GM21786 (cell line): ENCODE results near the gene ANXA8.

ENCODE experiments used
- ATAC-seq: cut with Tn5 transposase; IDR thresholded peaks from one replicate; pipeline ENCODE4 v1.9.1; 2021; ENCODE audit not compliant: unreplicated experiment

ANXA8 gene

DNA sequence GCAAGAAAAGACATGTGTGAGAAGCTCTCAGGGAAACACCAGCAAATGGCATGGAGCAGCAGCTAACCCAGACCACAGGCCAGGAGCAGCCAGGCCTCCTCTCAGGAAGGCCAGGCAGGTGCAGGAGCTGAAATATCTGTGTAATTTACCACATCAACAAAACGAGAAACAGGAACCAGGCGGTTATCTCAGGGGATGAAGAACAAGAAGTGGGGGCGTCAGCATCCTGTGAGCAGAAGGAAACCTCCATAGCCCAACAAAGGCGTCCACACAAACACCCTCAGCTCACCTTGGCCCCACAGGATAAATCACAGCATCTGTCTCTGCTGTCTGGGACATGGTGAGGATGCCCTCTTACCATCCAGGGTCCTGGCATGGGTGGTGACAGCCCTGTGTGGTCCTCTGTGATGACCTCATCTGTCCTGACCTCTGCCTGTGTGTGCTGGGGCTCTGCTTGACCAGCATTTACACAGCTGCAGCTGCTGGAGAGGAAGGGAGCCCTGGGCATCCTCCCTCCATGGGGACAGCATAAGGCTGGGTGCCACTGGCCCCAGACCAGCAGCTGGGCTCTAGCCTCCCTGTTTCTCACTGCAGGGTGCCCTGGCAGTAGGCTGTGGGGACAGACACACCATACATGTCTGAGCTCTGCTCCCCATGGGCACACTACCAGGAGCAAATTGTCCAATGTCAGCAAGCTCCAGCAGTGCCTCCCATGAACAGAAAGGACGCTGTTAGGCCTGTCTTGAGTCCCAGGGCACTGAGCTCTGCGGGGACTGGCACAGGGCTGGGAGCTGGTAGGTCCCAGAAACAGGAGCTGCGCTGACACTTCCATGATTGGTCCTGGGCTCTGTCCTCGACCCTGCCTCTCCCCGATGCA, 34.6 kb downstream of the ANXA8 start:
- ATAC-seq = no peak

DNA sequence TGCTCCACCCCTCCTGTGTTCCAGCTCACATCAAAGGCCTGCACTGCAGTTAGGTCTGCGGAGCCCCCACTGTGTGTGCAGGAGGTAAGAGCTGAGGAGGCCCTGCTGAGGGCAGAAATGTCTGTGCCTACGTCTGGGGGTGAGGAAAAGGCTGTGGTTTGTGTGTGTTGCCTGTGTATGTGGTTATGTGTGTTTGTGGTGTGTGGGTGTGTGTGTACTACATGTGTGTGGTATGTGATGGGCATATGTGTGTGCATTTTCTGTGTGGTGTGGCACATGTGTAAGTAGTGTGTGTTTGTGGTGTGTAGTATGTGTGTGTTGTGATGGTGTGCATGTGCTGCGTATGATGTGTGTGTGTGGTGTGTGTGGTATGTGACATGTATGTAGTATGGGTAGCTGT, 36.2 kb downstream of the ANXA8 start:
- no peak for ATAC-seq

DNA sequence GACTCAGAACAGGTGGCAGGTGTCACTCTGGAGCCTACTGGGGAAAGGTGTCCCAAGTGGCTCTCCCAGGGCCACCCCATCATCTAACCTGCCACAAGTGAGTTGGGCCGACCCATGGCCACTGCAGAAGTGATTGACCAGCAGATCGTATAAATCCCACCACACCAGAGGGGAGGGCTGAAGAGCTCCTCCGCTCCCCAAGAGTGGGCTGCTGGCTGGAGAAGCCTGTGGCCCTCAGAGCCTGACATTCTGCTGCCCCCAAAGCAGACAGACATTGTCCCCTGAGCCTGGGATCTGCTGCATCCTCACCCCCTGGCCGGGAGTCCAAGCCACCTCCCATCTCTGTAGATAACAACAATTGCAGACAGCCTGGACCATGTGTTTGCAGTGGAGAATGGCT, 36.7 kb downstream of the ANXA8 start:
- no peak for ATAC-seq

DNA sequence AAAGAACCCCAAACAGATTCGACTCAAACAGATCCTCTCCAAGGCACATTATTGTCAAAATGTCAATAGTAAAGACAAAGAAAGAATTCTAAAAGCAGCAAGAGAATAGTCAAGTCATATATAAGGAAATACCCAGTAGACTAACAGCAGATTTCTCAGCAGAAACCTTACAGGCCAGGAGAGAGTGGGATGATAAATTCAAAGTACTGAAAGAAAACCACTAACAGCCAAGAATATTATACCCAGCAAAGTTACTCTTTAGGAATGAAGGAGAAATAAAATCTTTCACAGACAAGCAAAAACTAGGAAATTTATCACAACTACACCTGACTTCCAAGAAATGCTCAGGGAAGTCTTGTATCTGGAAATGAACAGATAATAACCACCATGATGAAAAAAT, 38.2 kb downstream of the ANXA8 start:
- no peak for ATAC-seq

GRCh38 chr10:47444047-47444446, 39.9 kb downstream of the ANXA8 start:
- no peak for ATAC-seq

- no peak for ATAC-seq
These were observed 40.8 kb downstream of the ANXA8 start for GRCh38 chr10:47443145-47443544.

DNA sequence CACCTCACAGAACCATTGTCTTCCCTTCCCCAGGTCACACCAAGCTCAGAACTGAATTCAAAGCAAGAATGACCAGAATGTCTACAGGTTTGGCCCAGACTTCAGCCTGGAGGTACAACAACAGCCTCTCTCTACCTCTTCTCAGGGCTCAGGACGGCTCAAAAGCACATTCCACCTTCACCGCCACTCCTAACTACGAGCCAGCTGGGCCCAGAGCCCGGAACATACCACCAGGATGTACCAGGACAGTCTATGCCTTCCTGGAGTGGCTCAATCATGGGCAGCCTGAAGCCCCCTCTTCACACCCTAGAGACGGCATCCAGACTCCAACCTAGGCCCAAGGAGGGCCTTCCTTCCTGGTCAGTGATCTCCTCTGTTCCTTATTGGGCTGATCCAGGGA, 41.6 kb downstream of the ANXA8 start:
- no peak for ATAC-seq

DNA sequence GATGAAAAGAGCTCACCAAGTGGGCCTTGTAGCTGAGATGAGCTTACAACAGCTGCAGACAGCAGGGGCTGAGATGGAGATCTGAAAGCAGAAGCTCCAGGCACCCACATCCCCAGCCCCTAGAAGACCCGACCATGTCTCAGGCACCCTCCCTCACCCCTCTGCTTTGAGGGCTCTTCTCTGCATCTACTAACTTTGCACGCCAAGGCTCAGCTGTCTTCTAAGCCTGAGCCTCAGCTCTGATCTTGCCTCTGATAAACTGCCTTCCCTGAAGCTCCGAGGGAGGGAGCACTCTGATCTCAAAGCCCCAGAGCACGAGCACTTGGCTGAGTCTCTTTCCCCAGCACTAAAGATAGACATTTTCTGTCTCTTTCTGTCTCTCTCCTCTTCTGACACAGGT, 42.0 kb downstream of the ANXA8 start:
- no peak for ATAC-seq

GRCh38 chr10:47440207-47440606, 43.7 kb downstream of the ANXA8 start:
- ATAC-seq = no peak

- no peak for ATAC-seq
These were observed 44.9 kb downstream of the ANXA8 start for GRCh38 chr10:47438857-47439474.

DNA sequence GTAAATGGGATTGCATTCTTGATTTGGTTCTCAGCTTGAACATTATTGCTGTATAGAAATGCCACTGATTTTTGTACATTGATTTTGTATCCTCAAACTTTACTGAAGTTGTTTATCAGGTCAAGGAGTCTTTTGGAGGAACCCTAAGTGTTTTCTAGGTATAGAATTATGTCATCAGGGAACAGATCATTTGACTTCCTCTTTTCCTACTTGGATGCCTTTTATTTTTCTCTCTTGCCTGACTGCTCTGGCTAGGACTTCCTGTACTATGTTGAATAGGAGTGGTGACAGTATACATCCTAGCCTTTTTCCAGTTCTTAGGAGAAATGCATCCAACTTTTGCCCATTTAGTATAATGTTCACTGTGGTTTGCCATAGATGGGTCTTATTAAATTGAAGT, 48.8 kb downstream of the ANXA8 start:
- ATAC-seq = no peak

DNA sequence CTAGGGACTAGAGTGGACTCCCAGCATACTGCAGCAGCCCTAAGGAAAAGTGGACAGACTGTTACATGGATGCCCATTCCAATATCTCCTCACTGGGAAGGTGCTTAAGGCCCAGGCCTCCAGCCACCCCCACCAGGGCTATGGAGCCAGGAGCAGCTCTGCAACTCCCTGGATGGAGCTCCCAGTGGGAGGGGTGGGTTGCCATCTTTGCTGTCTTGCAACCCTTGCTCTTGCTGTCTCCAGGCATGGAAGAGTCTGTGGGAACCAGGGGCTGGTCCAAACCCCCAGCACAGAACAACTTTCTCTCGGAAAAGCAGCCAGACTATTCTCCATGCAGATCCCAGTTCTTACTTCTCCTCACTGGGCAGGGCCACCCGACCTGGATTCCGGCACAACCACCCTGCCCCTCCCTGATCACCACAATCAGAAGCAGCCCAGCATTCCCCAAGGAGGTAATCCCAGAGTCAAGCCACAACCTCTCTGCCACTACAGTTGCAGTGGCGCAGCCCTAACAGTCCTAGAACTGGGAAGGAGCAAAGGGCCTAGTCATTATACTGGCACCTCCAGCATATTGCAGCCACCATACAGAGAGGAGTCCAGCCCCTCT, 58.0 kb downstream of the ANXA8 start:
- no peak for ATAC-seq

DNA sequence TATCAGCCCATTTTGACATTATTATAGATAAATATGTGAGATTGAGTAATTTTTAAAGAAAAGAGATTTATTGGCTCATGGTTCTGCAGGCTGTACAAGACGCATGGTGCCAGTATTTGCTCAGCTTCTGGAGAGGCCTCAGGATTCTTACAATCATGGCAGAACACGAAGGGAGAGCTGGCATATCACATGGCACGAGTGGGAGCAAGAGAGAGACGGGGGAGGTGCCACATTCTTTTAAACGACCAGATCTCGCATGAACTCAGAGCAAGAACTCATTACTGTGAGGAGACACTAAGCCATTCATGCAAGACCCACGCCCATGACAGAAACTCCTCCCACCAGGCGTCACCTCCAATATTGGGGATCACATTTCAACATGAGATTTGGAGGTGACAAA, 59.7 kb downstream of the ANXA8 start:
- no peak for ATAC-seq

DNA sequence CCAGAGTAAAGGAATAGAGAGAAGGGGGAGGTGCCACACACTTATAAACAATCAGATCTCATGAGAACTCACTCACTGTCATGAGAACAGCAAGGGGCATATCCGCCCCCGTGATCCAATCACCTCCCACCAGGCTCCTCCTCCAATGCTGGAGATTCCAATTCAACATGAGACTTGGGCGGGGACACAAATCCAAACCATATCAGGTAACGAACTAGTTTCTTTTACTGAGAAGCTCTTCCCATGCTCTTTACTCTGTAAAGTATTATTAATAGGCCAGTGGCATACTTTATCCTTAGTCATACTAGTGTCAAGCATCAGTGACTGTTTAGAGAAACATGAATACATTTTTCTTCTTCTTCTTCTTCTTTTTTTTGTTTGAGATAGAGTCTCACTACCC, 60.4 kb downstream of the ANXA8 start:
- ATAC-seq = no peak

GRCh38 chr10:47421057-47421952, 62.6 kb downstream of the ANXA8 start:
- no peak for ATAC-seq

DNA sequence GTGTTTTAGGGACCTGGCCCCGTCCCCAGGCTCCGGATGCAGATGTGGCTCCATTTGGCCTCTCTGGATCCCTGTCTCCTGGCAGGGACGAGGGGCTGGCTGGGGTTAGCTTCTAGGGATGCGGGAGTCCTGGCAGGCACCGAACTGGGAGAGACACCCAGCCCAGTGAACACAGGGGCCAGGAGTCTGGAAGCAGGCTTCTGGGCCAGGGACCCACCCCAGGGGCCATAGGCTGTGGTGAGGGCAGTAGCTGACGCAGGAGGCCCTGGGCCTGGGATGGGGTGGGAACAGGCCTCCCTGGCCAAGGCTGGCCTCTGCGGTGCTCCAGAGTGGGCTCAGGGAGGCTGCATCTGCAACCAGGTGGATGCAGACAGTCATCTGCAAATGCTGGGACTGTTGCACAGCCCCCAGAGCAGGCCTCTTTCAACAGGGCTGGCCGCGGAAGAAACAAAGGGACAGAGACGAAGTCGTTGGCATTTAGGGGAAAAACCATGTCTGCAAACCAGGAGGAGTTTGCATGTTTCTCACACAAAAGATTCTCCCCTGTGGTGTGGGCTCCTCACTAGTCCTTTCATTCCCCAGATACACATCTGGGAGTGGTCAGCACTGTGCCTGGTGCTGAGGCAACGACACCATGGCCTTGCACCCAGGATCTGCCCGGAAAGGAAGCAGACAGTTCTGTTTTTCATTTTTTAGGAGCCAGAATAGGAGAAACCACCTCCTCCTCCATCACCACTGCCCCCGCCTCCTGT, 63.4 kb downstream of the ANXA8 start:
- no peak for ATAC-seq

DNA sequence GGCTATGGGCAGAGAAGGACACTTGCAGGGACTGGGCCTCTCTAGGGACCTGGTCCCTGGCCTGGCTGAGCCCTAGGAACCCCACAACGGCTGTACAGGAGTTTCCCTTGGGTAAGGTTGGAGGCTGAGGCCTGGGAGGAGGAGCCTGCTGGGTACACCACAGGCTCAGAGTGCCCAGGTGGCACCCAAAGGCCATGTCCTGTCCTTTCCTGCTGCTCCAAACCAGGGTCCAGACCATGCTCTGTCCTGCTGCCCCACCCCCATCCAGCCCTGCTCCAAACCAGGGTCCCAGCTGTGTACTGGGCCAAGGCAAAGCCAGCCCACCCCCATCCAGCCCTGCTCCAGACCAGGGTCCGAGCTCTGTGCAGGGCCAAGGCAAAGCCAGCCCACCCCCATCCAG, 64.5 kb downstream of the ANXA8 start:
- ATAC-seq = no peak

DNA sequence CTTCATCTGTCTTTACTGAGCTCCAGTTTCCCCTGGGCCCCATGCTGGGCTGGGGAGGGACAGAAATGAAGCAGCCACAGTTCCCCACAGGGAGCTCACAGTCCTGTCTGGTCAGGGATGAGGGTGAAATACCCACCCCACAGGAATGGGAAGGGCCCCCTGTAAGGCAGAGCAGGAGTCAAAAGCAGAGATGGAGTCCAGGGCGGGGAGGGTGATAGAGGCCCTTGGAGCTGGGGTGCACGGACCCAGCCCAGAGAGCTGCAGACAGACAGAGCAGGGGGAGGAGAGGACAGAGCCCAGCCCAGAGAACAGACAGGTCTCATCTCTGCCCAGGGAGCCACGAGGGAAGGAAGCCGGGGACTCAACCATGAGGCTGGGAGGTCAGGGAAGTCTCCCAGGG, 64.9 kb downstream of the ANXA8 start:
- ATAC-seq = no peak

- no peak for ATAC-seq
These were observed 65.6 kb downstream of the ANXA8 start for GRCh38 chr10:47418321-47418720.
